NB4 (cell line): ENCODE measurements around the gene TMEM178B.

Source experiments
- POLR2A ChIP-seq: IDR thresholded peaks from 2 replicates; pipeline ENCODE4 v1.6.1; 2011; ENCODE audit warnings: mild to moderate bottlenecking; ENCODE audit not compliant: insufficient read length; ENCODE audit errors: extremely low read depth
- TF ChIP-seq, protein P1 (sequence below): IDR thresholded peaks from one replicate; pipeline ENCODE4 v1.5.1; 2012; ENCODE audit warnings: low read depth, low read length

- TF ChIP-seq, protein P1, sequence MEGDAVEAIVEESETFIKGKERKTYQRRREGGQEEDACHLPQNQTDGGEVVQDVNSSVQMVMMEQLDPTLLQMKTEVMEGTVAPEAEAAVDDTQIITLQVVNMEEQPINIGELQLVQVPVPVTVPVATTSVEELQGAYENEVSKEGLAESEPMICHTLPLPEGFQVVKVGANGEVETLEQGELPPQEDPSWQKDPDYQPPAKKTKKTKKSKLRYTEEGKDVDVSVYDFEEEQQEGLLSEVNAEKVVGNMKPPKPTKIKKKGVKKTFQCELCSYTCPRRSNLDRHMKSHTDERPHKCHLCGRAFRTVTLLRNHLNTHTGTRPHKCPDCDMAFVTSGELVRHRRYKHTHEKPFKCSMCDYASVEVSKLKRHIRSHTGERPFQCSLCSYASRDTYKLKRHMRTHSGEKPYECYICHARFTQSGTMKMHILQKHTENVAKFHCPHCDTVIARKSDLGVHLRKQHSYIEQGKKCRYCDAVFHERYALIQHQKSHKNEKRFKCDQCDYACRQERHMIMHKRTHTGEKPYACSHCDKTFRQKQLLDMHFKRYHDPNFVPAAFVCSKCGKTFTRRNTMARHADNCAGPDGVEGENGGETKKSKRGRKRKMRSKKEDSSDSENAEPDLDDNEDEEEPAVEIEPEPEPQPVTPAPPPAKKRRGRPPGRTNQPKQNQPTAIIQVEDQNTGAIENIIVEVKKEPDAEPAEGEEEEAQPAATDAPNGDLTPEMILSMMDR: no peak
- TF ChIP-seq POLR2A: no peak
Measured at GRCh38 chr7:141325275-141325674, 251.4 kb downstream of the TMEM178B start.
